SKM-1 treated with dmso at 0.1 percent for 144 hours (cell line): ENCODE data around the gene TSPAN33.

Experiments used
- DNase-seq: peaks from one replicate; lab custom pipeline; 2025; ENCODE audit not compliant: unreplicated experiment; lab: John Stamatoyannopoulos, UW

Gene TSPAN33

GRCh38 chr7:129134356-129134987 is 10.0 kb upstream of the TSPAN33 start:
- DNase-seq = no peak

GRCh38 chr7:129136887-129137642 is 7.4 kb upstream of the TSPAN33 start:
- no peak for DNase-seq

- no peak for DNase-seq
These were observed 798 bp upstream of the TSPAN33 start for GRCh38 chr7:129143724-129144094.

GRCh38 chr7:129144834-129145668 is 544 bp downstream of the TSPAN33 start:
- DNase-seq = no peak

- no peak for DNase-seq
These were observed 1.9 kb downstream of the TSPAN33 start for GRCh38 chr7:129146237-129146979.

GRCh38 chr7:129147731-129148130 is 3.2 kb downstream of the TSPAN33 start:
- no peak for DNase-seq

- no peak for DNase-seq
These were observed 5.0 kb downstream of the TSPAN33 start for GRCh38 chr7:129149511-129149910.

- no peak for DNase-seq
These were observed 5.9 kb downstream of the TSPAN33 start for GRCh38 chr7:129150199-129150996.

- DNase-seq = no peak
These were observed 13.1 kb downstream of the TSPAN33 start for GRCh38 chr7:129157651-129158050.

- no peak for DNase-seq
These were observed 15.0 kb downstream of the TSPAN33 start for GRCh38 chr7:129159539-129159938.

- no peak for DNase-seq
These were observed 15.8 kb downstream of the TSPAN33 start for GRCh38 chr7:129160161-129160905.

- DNase-seq = no peak
These were observed 17.2 kb downstream of the TSPAN33 start for GRCh38 chr7:129161524-129162225.

- DNase-seq = no peak
These were observed 18.2 kb downstream of the TSPAN33 start for GRCh38 chr7:129162732-129163131.

- peak; percentile 45 for DNase-seq
These were observed 19.5 kb downstream of the TSPAN33 start for GRCh38 chr7:129163875-129164544.

- no peak for DNase-seq
These were observed 22.2 kb downstream of the TSPAN33 start for GRCh38 chr7:129166745-129167144.

- no peak for DNase-seq
These were observed 23.3 kb downstream of the TSPAN33 start for GRCh38 chr7:129167817-129168216.

- DNase-seq = no peak
These were observed 23.9 kb downstream of the TSPAN33 start for GRCh38 chr7:129168231-129169021.
